Stimulated activated CD4-positive, alpha-beta T cell treated with anti-CD3 and anti-CD28 coated beads, Interleukin-4, amount 100 ng/mL, for 48 hours (primary cell): ENCODE results near the gene STIP1.

Experiments
- DNase-seq, 2 donors: peaks; one replicate each; pipeline ENCODE4 v3.0.0-alpha.2; 2020; ENCODE audit warnings: low read depth in 2 of 2

STIP1 gene

GRCh38 chr11:64250415-64251015 is 64.5 kb downstream of the STIP1 start:
- DNase-seq: no peak

GRCh38 chr11:64251016-64251752 is 65.2 kb downstream of the STIP1 start, which contains the start of gene PLCB3:
PLCB3 (plus strand) TSS chr11:64251530; CDS start chr11:64251650, 120 bp downstream.
- DNase-seq: peak in 1 of 2 donors; percentile 63

GRCh38 chr11:64251753-64252002 is 65.7 kb downstream of the STIP1 start:
- DNase-seq: no peak

- no peak for DNase-seq
Observed at GRCh38 chr11:64252003-64252872, 66.3 kb downstream of the STIP1 start.

GRCh38 chr11:64253043-64253442 is 67.1 kb downstream of the STIP1 start:
- no peak for DNase-seq

GRCh38 chr11:64253481-64253880 is 67.5 kb downstream of the STIP1 start:
- DNase-seq: no peak
